HepG2 (cell line): ENCODE results near the gene SEPTIN10. TPM values are rescaled to one million over a fixed set of nuclear protein-coding genes. Genes with fewer than 3 reads are reported as not detected.
A peak's percentile ranks its signal among the peaks of the same experiment; 100 is the strongest.

Source experiments
- ARID2 ChIP-seq: sonication (generic); formaldehyde crosslinking; IDR thresholded peaks from 2 replicates; pipeline ENCODE4 v1.8.1; 2022; ENCODE audit warnings: mild to moderate bottlenecking, missing genetic modification reagents, borderline replicate concordance
- CCAR2 ChIP-seq: fragments of 200-400 bp; formaldehyde crosslinking; optimal IDR thresholded peaks from 2 replicates; pipeline ENCODE3; 2018; ENCODE audit warnings: low read depth, mild to moderate bottlenecking, low read length, moderate library complexity
- FUBP1 ChIP-seq: sonication (generic); formaldehyde crosslinking; IDR thresholded peaks from 2 replicates; pipeline ENCODE4 v1.5.1; 2020; ENCODE audit warnings: missing genetic modification reagents, mild to moderate bottlenecking, borderline replicate concordance
- GPN1 ChIP-seq: sonication (generic); formaldehyde crosslinking; IDR thresholded peaks from 2 replicates; pipeline ENCODE4 v1.5.1; 2020; ENCODE audit warnings: missing genetic modification reagents, borderline replicate concordance
- HBP1 ChIP-seq: IDR thresholded peaks from 2 replicates; pipeline ENCODE4 v1.6.1; 2016; ENCODE audit warnings: low read depth, control low read depth
- KMT2A ChIP-seq: sonication (generic); formaldehyde crosslinking; IDR thresholded peaks from 2 replicates; pipeline ENCODE4 v1.4.0; 2020; ENCODE audit warnings: missing genetic modification reagents
- NONO ChIP-seq, 2 experiments: fragments of 450-650 bp in 1 of 2; sonication (generic) in 1 of 2; formaldehyde crosslinking in 1 of 2; IDR thresholded peaks in 1 of 2; conservative IDR thresholded peaks in 1 of 2; 2 replicates each; pipeline versions ENCODE4 v1.6.1 to v1.8.0; 2017 to 2022; ENCODE audit warnings: mild to moderate bottlenecking in 1 of 2, missing genetic modification reagents in 1 of 2, moderate library complexity in 1 of 2
- POGK ChIP-seq: sonication (generic); formaldehyde crosslinking; conservative IDR thresholded peaks from 2 replicates; pipeline ENCODE4 v1.8.0; 2022; ENCODE audit warnings: mild to moderate bottlenecking, moderate library complexity, missing genetic modification reagents
- RAD21 ChIP-seq: fragments of 450-650 bp; formaldehyde crosslinking; IDR thresholded peaks from 2 replicates; pipeline ENCODE4 v1.5.0; 2020; ENCODE audit warnings: mild to moderate bottlenecking
- RFXANK ChIP-seq: IDR thresholded peaks from 2 replicates; pipeline ENCODE4 v1.6.1; 2016
- TARDBP ChIP-seq: sonication (generic); formaldehyde crosslinking; IDR thresholded peaks from 2 replicates; pipeline ENCODE4 v1.8.0; 2022; ENCODE audit warnings: mild to moderate bottlenecking, missing genetic modification reagents
- TBX3 ChIP-seq: fragments of 450-650 bp; IDR thresholded peaks from 2 replicates; pipeline ENCODE4 v1.6.1; 2017; ENCODE audit warnings: antibody characterized with exemption, mild to moderate bottlenecking, inconsistent platforms, borderline replicate concordance
- U2AF1 ChIP-seq: fragments of 200-400 bp; formaldehyde crosslinking; optimal IDR thresholded peaks from 2 replicates; pipeline ENCODE3; 2017; ENCODE audit warnings: mild to moderate bottlenecking, low read depth, low read length
- ZNF317 ChIP-seq: sonication (generic); formaldehyde crosslinking; IDR thresholded peaks from 2 replicates; pipeline ENCODE4 v1.5.0; 2020; ENCODE audit warnings: mild to moderate bottlenecking, missing genetic modification reagents
- ZNF616 ChIP-seq: sonication (generic); formaldehyde crosslinking; IDR thresholded peaks from 2 replicates; pipeline ENCODE4 v1.5.0; 2020; ENCODE audit warnings: low read depth, mild to moderate bottlenecking, missing genetic modification reagents
- ZNF7 ChIP-seq: IDR thresholded peaks from 2 replicates; pipeline ENCODE4 v1.6.1; 2016; ENCODE audit warnings: missing biosample characterization, missing genetic modification reagents
- ZSCAN21 ChIP-seq: sonication (generic); formaldehyde crosslinking; IDR thresholded peaks from 2 replicates; pipeline ENCODE4 v1.8.0; 2022; ENCODE audit warnings: mild to moderate bottlenecking, missing genetic modification reagents, moderate library complexity, borderline replicate concordance
- polyA plus RNA-seq, 8 experiments: library from polyadenylated mRNA; depleted of rRNA in 3 of 8; stranded (reverse) in 7 of 8; unstranded in 1 of 8; fragments of >200 nt; fragmentation: Illumina TruSeq in 4 of 8; extraction: Trizol in 4 of 8; gene quantifications; 2 replicates each; pipeline versions ENCODE4 v1.2.1 to v1.2.3, GENCODE V29; 2011 to 2016; ENCODE audit warnings: low read depth in 4 of 8, missing spikeins in 1 of 8, mixed read lengths in 1 of 8; ENCODE audit not compliant: insufficient read depth in 1 of 8
- total RNA-seq, 5 experiments: library from RNA; depleted of rRNA; stranded (reverse); fragments of >200 nt; fragmentation: Illumina TruSeq; extraction: Trizol; gene quantifications; 2 replicates each; pipeline ENCODE4 v1.2.3, GENCODE V29; 2016; ENCODE audit warnings: low read depth in 1 of 5
- TF ChIP-seq, protein P1 (sequence below): IDR thresholded peaks from 2 replicates; pipeline ENCODE4 v1.6.1; 2012; ENCODE audit warnings: low read depth, low read length, improper control_type of control experiment
- TF ChIP-seq, protein P2 (sequence below): sonication (generic); formaldehyde crosslinking; IDR thresholded peaks from 2 replicates; pipeline ENCODE4 v1.5.0; 2020; ENCODE audit warnings: mild to moderate bottlenecking, missing genetic modification reagents, moderate library complexity
- TF ChIP-seq, protein P3 (sequence below): IDR thresholded peaks from 2 replicates; pipeline ENCODE4 v1.6.1; 2016; ENCODE audit warnings: mild to moderate bottlenecking, missing biosample characterization, missing genetic modification reagents

SEPTIN10 gene
- total and polyA plus RNA-seq, 2 of the 13 experiments (the other 11 are each of a cell fraction or from before 2014, with no cell fraction given), result 45.8 to 67.5 TPM

GRCh38 chr2:109611467-109612095, 2.2 kb downstream of the SEPTIN10 start (continued):
- TF ChIP-seq TBX3 (no peak), TARDBP (0 out of 2 replicates have a peak, but pooled peaks have one; percentile 29), CCAR2 (no peak), KMT2A (CRISPR knock-in tag) (0 out of 2 replicates have a peak, but pooled peaks have one; percentile 20), NONO (IDR thresholded peaks at IDR 0.05) (no peak), NONO (CRISPR knock-in tag; conservative IDR thresholded peaks at IDR 0.05) (no peak), ARID2 (CRISPR knock-in tag) (peak; percentile 70; the same call in 1 of the 2 replicates), RAD21 (CRISPR knock-in tag) (peak; percentile 58), GPN1 (CRISPR knock-in tag) (no peak), ZNF7 (peak; percentile 27; the same call in 1 of the 2 replicates), FUBP1 (CRISPR knock-in tag) (no peak), U2AF1 (no peak), ZNF317 (CRISPR knock-in tag) (0 out of 2 replicates have a peak, but pooled peaks have one; percentile 16), HBP1 (CRISPR knock-in tag) (no peak), RFXANK (CRISPR knock-in tag) (0 out of 2 replicates have a peak, but pooled peaks have one; percentile 38), ZSCAN21 (CRISPR knock-in tag) (no peak), ZNF616 (CRISPR knock-in tag) (0 out of 2 replicates have a peak, but pooled peaks have one; percentile 58), POGK (CRISPR knock-in tag) (no peak)
- TF ChIP-seq, protein P1, sequence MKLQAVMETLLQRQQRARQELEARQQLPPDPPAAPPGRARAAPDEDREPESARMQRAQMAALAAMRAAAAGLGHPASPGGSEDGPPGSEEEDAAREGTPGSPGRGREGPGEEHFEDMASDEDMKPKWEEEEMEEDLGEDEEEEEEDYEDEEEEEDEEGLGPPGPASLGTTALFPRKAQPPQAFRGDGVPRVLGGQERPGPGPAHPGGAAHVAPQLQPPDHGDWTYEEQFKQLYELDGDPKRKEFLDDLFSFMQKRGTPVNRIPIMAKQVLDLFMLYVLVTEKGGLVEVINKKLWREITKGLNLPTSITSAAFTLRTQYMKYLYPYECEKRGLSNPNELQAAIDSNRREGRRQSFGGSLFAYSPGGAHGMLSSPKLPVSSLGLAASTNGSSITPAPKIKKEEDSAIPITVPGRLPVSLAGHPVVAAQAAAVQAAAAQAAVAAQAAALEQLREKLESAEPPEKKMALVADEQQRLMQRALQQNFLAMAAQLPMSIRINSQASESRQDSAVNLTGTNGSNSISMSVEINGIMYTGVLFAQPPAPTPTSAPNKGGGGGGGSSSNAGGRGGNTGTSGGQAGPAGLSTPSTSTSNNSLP, result no peak
- TF ChIP-seq, protein P2, sequence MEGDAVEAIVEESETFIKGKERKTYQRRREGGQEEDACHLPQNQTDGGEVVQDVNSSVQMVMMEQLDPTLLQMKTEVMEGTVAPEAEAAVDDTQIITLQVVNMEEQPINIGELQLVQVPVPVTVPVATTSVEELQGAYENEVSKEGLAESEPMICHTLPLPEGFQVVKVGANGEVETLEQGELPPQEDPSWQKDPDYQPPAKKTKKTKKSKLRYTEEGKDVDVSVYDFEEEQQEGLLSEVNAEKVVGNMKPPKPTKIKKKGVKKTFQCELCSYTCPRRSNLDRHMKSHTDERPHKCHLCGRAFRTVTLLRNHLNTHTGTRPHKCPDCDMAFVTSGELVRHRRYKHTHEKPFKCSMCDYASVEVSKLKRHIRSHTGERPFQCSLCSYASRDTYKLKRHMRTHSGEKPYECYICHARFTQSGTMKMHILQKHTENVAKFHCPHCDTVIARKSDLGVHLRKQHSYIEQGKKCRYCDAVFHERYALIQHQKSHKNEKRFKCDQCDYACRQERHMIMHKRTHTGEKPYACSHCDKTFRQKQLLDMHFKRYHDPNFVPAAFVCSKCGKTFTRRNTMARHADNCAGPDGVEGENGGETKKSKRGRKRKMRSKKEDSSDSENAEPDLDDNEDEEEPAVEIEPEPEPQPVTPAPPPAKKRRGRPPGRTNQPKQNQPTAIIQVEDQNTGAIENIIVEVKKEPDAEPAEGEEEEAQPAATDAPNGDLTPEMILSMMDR, result peak; percentile 59
- TF ChIP-seq, protein P3, sequence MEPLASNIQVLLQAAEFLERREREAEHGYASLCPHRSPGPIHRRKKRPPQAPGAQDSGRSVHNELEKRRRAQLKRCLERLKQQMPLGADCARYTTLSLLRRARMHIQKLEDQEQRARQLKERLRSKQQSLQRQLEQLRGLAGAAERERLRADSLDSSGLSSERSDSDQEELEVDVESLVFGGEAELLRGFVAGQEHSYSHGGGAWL (CRISPR knock-in tag), result no peak
